OCI-LY1 (cell line): ENCODE measurements around the gene GRIN2A.

Source experiments
- CTCF ChIP-seq: fragments of 200-600 bp; sonication (generic), shearing (Covaris generic); IDR thresholded peaks from 2 replicates; pipeline ENCODE4 v1.5.1; 2017; ENCODE audit warnings: mild to moderate bottlenecking, antibody characterized with exemption, low read length, moderate library complexity, mixed read lengths
- EZH2 ChIP-seq: fragments of 200-600 bp; sonication (generic), shearing (Covaris generic); IDR thresholded peaks from 2 replicates; pipeline ENCODE4 v1.8.0; 2017; ENCODE audit warnings: borderline replicate concordance, mixed run types, mild to moderate bottlenecking, antibody characterized with exemption, low read length, moderate library complexity, mixed read lengths

GRCh38 chr16:10015397-10015796 lies 166.8 kb downstream of the GRIN2A start:
- TF ChIP-seq CTCF (no peak), EZH2 (no peak)
